NCI-H82 (cell line): ENCODE data around the gene IFT122.
"Not testable (repeated sequence)": the region's sequence is repeated elsewhere in the genome, so short reads cannot be mapped to it uniquely, and the experiment has no call there.

ENCODE experiments used
- DNase-seq: peaks from one replicate; lab custom pipeline; 2025; lab: John Stamatoyannopoulos, UW

Gene IFT122

DNA sequence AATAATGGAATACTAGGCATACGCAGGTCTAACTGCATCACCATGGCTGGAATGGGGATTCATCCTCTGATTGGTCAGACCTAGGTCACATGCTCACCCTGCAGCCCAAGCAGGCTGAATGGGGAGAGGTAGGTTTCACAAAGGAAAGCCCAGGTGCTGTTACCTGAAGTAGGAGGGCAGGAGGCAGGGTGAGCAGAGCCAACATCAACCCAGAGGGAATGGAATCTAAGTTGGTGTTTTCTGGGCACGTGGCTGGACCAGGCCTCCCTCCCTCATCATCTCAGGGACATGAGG, 96.3 kb downstream of the IFT122 start:
- DNase-seq: no peak

DNA sequence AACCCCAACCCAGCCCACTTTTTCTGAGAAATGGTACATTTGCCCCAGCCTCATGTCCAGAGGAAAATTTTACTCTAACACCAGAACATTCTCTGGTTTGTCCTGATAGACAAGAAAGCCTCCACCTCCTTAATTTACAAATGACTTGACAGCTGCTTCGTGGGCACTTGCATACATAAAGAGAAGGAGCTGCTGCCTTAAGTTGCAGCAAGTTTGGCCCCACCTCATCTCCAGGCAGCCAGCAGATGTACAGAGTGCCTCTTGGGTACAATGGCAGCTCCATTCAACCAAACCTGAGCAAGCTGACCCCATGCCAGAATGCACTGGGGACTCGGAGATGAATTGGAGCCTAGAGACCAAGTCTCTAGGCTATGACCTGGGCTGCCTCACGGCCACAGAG, 96.8 kb downstream of the IFT122 start:
- DNase-seq: no peak

GRCh38 chr3:129539206-129539605, 99.2 kb downstream of the IFT122 start:
- DNase-seq: no peak

- DNase-seq: no peak
Measured at GRCh38 chr3:129540776-129541516, 100.9 kb downstream of the IFT122 start.

DNA sequence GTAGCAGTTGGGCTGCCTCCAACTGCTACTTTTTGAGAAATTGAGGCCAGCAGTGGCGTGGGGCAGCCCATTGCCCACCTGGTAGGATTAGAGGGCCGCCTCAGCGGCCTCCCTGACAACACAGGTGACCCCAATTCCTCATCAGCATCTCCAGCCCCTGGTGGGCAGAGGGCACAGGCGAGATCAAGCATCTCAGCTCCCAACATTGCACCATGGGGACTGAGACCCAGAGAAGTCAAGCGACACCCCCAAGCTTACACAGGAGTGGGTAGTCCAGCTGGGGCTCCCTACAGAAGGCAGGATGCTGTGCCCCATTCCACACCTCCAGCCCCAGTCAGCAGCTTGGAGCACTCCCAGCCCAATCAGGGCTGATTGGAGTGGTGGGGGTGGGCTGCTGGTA, 102.7 kb downstream of the IFT122 start:
- DNase-seq: no peak

GRCh38 chr3:129543156-129543790, 103.2 kb downstream of the IFT122 start, which contains the start of gene H1-8:
H1-8 (plus strand) TSS chr3:129543175; CDS start chr3:129543219, 44 bp downstream.
- DNase-seq: no peak

DNA sequence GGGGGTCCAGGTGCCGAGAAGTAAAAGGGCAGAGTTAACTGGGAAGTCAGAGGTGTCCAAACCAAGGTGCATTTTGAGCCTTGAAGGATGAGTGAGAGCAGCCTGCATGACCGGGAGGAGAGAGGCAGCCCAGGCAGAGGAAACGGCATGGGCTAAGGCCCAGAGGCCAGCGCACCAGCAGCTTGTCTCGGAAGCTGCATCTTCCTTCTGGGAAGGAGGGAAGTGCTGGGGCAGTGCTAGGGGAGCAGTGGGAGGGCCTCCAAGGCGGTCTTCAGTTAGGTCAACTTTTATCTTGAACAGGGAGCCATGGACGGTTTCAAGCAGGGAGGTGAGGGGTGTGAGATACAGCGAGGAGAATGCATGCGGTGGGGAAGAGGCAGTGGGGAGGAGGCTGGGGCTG, 104.0 kb downstream of the IFT122 start:
- no peak for DNase-seq

DNA sequence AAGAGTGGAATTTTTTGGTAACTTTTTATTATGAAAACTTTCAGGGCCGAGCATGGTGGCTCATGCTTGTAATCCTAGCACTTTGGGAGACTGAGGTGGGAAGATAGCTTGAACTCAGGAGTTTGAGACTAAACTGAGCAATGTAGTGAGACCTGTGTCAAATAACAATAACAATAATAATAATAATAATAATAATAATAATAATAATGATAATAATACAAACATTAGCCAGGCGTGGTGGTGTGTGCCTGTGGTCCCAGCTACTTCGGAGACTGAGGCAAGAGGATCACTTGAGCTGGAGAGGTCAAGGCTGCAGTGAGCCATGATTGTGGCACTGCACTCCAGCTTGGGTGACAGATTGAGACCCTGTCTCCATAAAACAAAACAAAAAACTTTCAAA, 105.9 kb downstream of the IFT122 start:
- DNase-seq: not testable (repeated sequence)

DNA sequence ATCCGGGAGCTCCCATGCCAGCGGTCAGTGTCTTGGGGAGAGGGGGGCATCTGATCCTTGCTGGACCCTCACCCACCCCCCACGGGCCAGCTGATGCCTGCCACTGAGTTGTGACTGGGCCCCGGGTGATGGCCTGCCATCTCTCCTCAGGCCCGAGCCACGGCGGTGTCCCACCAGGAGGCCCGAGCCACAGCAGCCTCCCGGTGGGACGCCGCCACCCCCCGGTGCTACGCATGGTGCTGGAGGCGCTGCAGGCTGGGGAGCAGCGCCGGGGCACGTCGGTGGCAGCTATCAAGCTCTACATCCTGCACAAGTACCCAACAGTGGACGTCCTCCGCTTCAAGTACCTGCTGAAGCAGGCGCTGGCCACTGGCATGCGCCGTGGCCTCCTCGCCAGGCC, 107.2 kb downstream of the IFT122 start:
- no peak for DNase-seq

- no peak for DNase-seq
Measured at GRCh38 chr3:129548104-129548965, 108.3 kb downstream of the IFT122 start.

- DNase-seq: no peak
Measured at GRCh38 chr3:129549006-129549800, 109.2 kb downstream of the IFT122 start.

DNA sequence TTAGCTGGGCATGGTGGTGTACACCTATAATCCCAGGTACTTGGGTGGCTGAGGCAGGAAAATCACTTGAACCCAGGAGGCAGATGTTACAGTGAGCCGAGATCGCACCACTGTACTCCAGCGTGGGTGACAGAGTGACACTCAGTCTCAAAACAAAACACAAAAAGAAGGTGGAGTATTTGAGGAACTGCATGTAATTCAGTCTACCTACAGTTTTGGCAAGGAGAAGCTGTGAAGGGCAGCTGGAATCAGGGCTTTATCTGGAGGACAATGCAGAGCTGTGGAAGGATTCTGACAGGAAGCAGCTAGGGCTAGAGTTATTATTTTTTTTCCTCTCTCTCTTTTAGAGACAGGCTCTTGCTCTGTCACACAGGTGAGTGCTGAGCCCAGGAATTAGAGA, 109.8 kb downstream of the IFT122 start:
- no peak for DNase-seq

DNA sequence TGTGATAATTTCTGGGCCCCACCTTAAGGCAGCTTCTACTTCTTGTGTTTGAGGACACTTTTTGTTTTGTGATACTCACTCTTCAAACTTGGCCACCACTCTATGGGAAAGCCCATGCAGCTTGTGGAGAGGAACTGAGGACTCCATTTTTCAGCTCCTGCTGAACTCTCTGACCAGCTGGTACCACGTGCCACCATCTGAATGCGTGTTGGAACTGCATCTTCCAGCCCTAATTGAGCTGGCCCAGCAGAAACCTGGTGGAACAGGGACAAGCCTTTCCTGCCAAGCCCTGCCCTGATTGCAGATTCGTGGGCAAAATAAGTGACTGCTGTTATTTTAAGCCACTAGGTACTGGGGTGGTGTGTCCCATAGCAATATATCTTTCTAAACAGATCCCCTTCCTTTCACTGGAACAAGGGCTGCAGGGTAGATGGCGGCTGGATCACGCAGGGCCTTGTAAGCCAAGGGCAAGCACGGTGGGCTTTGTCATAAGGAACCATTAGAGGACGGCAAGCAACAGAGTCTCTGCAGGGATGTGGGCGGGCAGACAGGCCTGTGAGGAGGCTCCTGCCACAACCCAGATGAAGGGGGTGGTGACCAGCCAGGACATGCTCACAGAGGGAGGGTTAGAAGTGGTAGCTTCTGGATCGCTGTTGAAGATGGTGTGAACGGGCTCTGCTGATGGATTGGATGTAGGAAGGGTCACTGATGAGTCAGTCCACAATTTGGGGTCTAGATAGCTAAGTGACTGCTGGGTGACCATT, 112.4 kb downstream of the IFT122 start:
- DNase-seq: no peak

GRCh38 chr3:129553171-129553570, 113.1 kb downstream of the IFT122 start:
- DNase-seq: no peak

DNA sequence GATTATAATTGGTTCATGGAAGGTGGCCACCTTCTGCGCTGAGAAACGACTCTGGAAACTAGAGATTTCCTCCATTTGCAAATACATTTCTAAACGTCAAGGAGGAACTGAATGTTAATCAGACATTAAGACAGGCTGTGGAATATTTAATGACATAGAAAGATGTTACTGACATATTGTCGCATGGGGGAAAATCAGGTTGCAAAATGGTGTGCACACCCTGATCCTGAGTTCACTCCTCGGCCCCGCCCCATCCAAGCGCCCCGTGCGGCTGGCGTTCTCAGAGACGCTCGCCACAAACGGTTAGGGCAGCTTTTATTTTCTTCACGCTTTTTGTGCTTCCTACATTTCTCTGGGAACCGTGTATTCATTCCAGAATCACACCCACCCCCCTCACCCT, 113.7 kb downstream of the IFT122 start:
- DNase-seq: no peak

DNA sequence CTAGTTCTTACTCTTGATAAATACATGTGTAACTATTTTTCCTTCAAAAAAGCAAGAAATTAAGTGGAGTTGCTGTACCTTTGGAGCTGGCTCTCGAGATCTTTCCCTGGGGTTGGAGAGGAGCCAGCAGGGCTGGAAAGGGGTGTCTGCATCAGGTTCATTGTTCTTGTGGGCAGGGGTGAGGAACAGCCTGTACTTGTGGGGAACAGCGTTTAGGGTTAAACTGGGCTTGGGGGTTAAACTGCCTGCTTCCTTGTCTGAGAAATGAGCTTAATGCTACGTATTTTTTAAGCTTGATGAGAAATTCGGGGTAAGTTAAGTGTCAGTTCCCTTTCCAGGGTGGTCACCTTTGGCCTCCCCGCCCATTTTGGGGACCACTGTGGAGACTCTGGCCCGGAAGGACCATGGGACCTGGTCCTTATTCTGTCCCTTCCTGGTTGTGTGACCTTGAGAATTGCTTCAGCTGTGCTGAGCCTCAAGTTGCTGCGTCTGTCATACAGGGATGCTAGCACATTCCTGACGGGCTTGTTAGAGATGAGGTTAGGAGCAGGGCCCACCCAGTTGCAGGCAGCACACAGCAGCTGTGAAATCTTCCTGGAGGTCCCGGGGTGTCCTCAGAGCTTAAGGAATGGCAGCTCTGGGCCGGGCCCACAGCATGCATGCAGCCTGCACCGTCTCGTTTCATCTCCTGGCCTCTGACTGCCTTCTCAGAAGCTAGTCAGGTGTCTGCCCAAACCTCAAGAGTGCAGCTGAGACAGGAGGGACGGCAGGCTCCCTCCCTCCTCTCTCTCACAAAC, 114.5 kb downstream of the IFT122 start:
- DNase-seq: no peak

GRCh38 chr3:129555153-129555550, 115.1 kb downstream of the IFT122 start:
- no peak for DNase-seq

DNA sequence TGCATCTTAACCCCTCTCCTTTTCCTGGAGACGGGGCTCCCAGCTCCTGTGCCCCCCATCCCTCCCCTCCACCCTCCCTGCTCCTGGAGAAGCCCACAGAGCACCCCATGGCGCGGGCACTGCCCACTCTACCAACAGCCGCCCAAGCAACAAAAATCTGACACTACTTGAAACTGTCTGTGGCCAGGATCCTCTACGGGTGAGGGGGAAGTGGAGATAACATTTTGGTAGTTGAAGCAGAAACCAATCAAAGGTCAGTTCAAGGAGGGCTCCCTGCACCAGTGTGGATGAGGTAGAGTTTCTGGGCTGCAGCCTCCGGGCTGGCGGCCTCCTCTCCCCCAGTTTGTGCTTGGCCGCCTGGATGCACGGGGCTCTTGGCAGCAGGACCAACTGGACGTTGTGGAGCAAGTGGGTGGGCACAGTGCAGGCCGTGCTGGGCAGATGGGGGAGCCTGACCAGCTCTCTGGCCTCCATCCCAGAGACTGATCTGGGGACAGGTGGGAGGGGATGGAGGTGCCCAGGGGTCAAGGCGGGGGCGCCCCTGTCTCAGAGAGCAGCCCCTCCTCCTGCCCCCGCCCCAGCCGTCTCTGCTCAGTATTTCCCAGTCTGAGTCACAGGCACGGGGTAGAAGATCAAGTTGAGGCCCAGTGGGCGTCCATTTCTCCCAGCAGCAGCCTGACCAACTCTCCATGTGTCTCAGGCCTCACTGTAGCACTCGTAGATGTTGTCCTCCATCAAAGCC, 115.8 kb downstream of the IFT122 start:
- no peak for DNase-seq

DNA sequence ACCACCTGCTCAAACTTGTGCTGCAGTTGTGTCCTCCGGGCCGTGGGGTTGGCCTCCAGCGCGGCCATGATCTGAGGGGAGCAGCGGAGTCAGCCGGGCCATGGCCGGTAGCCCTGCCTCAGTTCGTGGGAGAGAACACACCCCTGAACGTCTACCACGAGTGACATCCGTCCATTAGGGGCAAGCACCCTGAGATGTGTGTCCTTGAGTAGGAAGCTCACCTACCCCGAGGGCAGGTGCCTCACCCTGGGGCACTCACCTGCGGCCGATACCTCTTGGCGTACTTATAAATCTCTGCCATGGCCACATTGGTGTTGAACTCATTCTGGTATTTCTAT, 116.3 kb downstream of the IFT122 start:
- DNase-seq: no peak
